Muscle of leg (tissue), 11 donors: ENCODE results near the gene SLFN5. TPM values are rescaled to one million over a fixed set of nuclear protein-coding genes. Genes with fewer than 3 reads are reported as not detected.
"Not testable (repeated sequence)": the region's sequence is repeated elsewhere in the genome, so short reads cannot be mapped to it uniquely, and the experiment has no call there.

Source experiments
- DNase-seq: peaks from one replicate; pipeline ENCODE4 v3.0.0; 2013
- H3K27ac ChIP-seq: one replicate; pipeline ENCODE4 v1.5.1; 2013; ENCODE audit warnings: mild to moderate bottlenecking, low read length, control low read depth
- H3K27me3 ChIP-seq: one replicate; pipeline ENCODE4 v1.6.1; 2013; ENCODE audit warnings: low read length; ENCODE audit not compliant: control insufficient read depth, insufficient read depth
- H3K36me3 ChIP-seq: one replicate; pipeline ENCODE4 v1.6.1; 2013; ENCODE audit warnings: low read length; ENCODE audit not compliant: control insufficient read depth, insufficient read depth
- H3K4me1 ChIP-seq: one replicate; pipeline ENCODE4 v1.6.1; 2013; ENCODE audit warnings: low read length; ENCODE audit not compliant: control insufficient read depth, insufficient read depth
- H3K4me3 ChIP-seq: one replicate; pipeline ENCODE4 v1.5.1; 2013; ENCODE audit warnings: low read length, control low read depth
- H3K9me3 ChIP-seq: replicated peaks from 2 replicates; pipeline ENCODE4 v1.6.1; 2013; ENCODE audit warnings: low read depth, low read length; ENCODE audit not compliant: control insufficient read depth
- WGBS: methylation state at CpG from one replicate; pipeline ENCODE4 v1.1.5; 2013; ENCODE audit warnings: missing lambda C conversion rate; ENCODE audit not compliant: insufficient coverage; 5-methylcytosine and 5-hydroxymethylcytosine counted together
- polyA plus RNA-seq, 8 donors: library from polyadenylated mRNA; unstranded; fragments of 120-200 nt; gene quantifications; one replicate each; pipeline versions ENCODE4 v1.2.1 to v1.2.3, GENCODE V29; 2013; ENCODE audit warnings: inconsistent platforms in 1 of 8, low replicate concordance in 1 of 8; ENCODE audit not compliant: insufficient read length in 8 of 8, insufficient read depth in 1 of 8
- total RNA-seq: library from RNA; stranded (reverse); fragments of 120-200 nt; gene quantifications from one replicate; pipeline ENCODE4 v1.2.4, GENCODE V29; 2013

The SLFN5 gene
- total and polyA plus RNA-seq, 9 donors = 2.6 to 8.9 (median 4.9) TPM

- no CpG with 5 or more reads among the region's 3 CpGs for WGBS
- not testable (repeated sequence) for DNase-seq
- H3K27me3 ChIP-seq = peaks cover 15% of the 10 kb centered on the region
These were observed 66.5 kb downstream of the SLFN5 start for GRCh38 chr17:35309345-35309744.

GRCh38 chr17:35312346-35312745 is 69.5 kb downstream of the SLFN5 start:
- DNase-seq = no peak
- H3K27me3 ChIP-seq = peaks cover 19% of the 10 kb centered on the region
- H3K9me3 ChIP-seq = no peaks in the 10 kb centered on the region
- H3K4me1 ChIP-seq = peaks cover 10% of the 10 kb centered on the region
- 61% methylated on average over 3 of the region's 3 CpGs for WGBS
- H3K4me3 ChIP-seq = no peak overlapping the region
- H3K27ac ChIP-seq = no peak overlapping the region
- no peaks in the 10 kb centered on the region for H3K36me3 ChIP-seq

More at GRCh38 chr17:35309345-35309744, 66.5 kb downstream of the SLFN5 start:
- peaks cover 10% of the 10 kb centered on the region for H3K4me1 ChIP-seq
- H3K27ac ChIP-seq, H3K4me3 ChIP-seq, H3K9me3 ChIP-seq, H3K36me3 ChIP-seq: not testable (repeated sequence)

- Histone ChIP-seq H3K4me1 (peaks cover 10% of the 10 kb centered on the region), H3K36me3 (no peaks in the 10 kb centered on the region), H3K27ac (no peak overlapping the region), H3K4me3 (peak overlapping the region; percentile 16), H3K9me3 (no peaks in the 10 kb centered on the region), H3K27me3 (peaks cover 19% of the 10 kb centered on the region)
- DNase-seq = peak; percentile 80
- 9% methylated on average over 13 of the region's 20 CpGs for WGBS
These were observed 70.2 kb downstream of the SLFN5 start for GRCh38 chr17:35312790-35313711.

- WGBS = 21% methylated on average over 15 of the region's 19 CpGs
- H3K36me3 ChIP-seq = no peaks in the 10 kb centered on the region
- H3K4me1 ChIP-seq = peaks cover 10% of the 10 kb centered on the region
- no peaks in the 10 kb centered on the region for H3K9me3 ChIP-seq
- peaks cover 19% of the 10 kb centered on the region for H3K27me3 ChIP-seq
- no peak overlapping the region for H3K27ac ChIP-seq
- no peak for DNase-seq
- peak overlapping the region; percentile 16 for H3K4me3 ChIP-seq
These were observed 71.1 kb downstream of the SLFN5 start for GRCh38 chr17:35313875-35314409.

DNA sequence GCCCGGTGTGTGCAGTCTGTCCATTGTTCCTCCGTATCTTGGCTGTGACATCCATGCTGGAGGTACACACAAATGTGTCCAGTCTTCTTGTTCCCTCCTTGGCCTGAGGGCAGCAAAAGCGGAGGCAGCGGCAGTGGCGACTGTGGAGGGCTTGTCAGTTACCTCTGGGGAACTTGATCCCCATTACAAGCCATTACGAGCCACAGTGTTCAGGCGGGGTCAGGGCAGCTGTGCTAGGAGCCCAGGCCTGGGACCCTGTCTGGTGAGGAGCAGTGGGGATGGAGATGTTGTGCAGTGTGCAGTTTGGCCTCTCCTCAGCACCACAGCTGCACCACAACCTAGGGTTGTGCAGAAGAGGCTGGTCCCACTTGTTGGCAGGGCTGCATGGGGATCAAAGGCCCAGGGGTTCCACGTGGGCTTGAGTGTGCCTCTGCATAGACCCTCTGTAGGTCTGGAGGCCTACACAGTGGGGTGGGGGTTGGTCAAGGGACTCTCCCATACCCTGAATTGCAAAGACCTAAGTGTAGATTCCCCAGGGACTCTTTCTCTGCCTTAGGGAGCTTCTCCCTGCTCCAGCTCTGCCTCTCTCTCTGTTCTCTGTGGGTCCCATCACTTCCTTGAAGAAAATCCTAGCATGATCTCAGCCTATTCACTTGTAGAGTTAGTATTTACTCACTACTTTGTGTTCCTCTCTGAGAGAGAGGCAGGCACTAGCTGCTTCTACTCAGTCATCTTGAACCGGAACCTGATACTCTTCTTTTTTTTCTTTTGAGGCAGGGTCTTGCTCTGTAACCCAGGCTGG is 71.7 kb downstream of the SLFN5 start:
- WGBS = 29% methylated on average over 4 of the region's 9 CpGs
- peaks cover 10% of the 10 kb centered on the region for H3K4me1 ChIP-seq
- H3K27me3 ChIP-seq = peaks cover 19% of the 10 kb centered on the region
- DNase-seq = no peak
- no peaks in the 10 kb centered on the region for H3K36me3 ChIP-seq
- H3K4me3 ChIP-seq = no peak overlapping the region
- H3K27ac ChIP-seq = no peak overlapping the region
- H3K9me3 ChIP-seq = no peaks in the 10 kb centered on the region

- peaks cover 19% of the 10 kb centered on the region for H3K27me3 ChIP-seq
- no peaks in the 10 kb centered on the region for H3K9me3 ChIP-seq
- H3K36me3 ChIP-seq = no peaks in the 10 kb centered on the region
- H3K4me1 ChIP-seq = peaks cover 10% of the 10 kb centered on the region
- H3K27ac ChIP-seq = no peak overlapping the region
- no CpG with 5 or more reads among the region's 5 CpGs for WGBS
- H3K4me3 ChIP-seq = no peak overlapping the region
- DNase-seq = peak; percentile 37
These were observed 72.4 kb downstream of the SLFN5 start for GRCh38 chr17:35315283-35315682.

GRCh38 chr17:35315971-35316370 is 73.1 kb downstream of the SLFN5 start:
- Histone ChIP-seq H3K27ac (no peak overlapping the region), H3K4me3 (no peak overlapping the region), H3K4me1 (peaks cover 10% of the 10 kb centered on the region), H3K9me3 (no peaks in the 10 kb centered on the region), H3K36me3 (no peaks in the 10 kb centered on the region), H3K27me3 (peaks cover 19% of the 10 kb centered on the region)
- WGBS = no CpG with 5 or more reads among the region's 2 CpGs
- DNase-seq = no peak

GRCh38 chr17:35322749-35323148 is 79.9 kb downstream of the SLFN5 start:
- no peaks in the 10 kb centered on the region for H3K4me1 ChIP-seq
- no peak overlapping the region for H3K4me3 ChIP-seq
- no peaks in the 10 kb centered on the region for H3K9me3 ChIP-seq
- no peaks in the 10 kb centered on the region for H3K36me3 ChIP-seq
- WGBS = no CpG with 5 or more reads among the region's 1 CpG
- no peak for DNase-seq
- no peaks in the 10 kb centered on the region for H3K27me3 ChIP-seq
- no peak overlapping the region for H3K27ac ChIP-seq
